Measurements from ENCODE around the gene SEC14L3. TPM values are rescaled to one million over a fixed set of nuclear protein-coding genes. Genes with fewer than 3 reads are reported as not detected.

SEC14L3 gene
- total and polyA plus RNA-seq, 2 donors (not counting 1 experiment from before 2014, with no cell fraction given), result not detected

DNA sequence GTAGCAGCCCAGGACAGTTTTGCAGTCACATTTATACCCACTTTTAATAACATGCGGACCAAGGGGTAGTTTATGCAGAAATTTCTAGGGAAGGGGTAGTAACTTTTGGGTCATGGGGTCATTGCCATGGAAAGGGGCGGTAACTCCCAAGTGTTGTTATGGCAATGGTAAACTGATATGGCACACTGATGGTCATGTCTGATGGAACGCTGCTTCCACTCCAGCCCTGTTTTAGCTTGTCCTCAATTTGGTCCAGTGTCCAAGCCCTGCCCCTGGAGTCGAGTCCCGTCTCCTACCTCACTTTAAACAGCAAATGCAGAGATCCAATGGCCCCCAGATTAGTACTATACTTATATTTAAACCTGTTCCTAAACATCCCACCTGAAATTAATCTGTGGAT lies 44.9 kb upstream of the SEC14L3 start:
- peaks cover 8% of the 10 kb centered on the region for H3K27me3 Mint-ChIP-seq
- WGBS (ENCODE audit: insufficient coverage), result 92% methylated on average over 2 of the region's 5 CpGs
- no peak overlapping the region for H3K4me3 ChIP-seq (ENCODE audit: control extremely low read depth in 1 of 5, extremely low read depth in 1 of 5, insufficient read depth in 1 of 5, low read depth in 2 of 5, low read length in 4 of 5)
- no peak overlapping the region for H3K4me2 ChIP-seq (replicated peaks; ENCODE audit: low read depth, low read length, poor library complexity, severe bottlenecking)
- no peak overlapping the region for H3K4me3 Mint-ChIP-seq
- H3K27ac Mint-ChIP-seq, result no peak overlapping the region
- DNase-seq (no peak), ATAC-seq (ENCODE audit: low read depth) (no peak)
- no peaks in the 10 kb centered on the region for H3K79me2 ChIP-seq (ENCODE audit: control insufficient read depth, insufficient read depth, low read length)
- H3K36me3 ChIP-seq (replicated peaks in 1 of 2; ENCODE audit: control extremely low read depth in 1 of 2, control insufficient read depth in 1 of 2, extremely low read depth in 1 of 2, insufficient read depth in 2 of 2, low read length in 1 of 2), result no peaks in the 10 kb centered on the region
- ChIA-PET POLR2A (no interaction called here), CTCF (no interaction called here)
- no peak overlapping the region for H2AFZ ChIP-seq (ENCODE audit: insufficient read depth, low read depth, low read length, poor library complexity, severe bottlenecking)
- no peaks in the 10 kb centered on the region for H3K4me1 ChIP-seq (ENCODE audit: control insufficient read depth in 2 of 2, insufficient read depth in 2 of 2, low read length in 2 of 2)
- H3K9me3 ChIP-seq (ENCODE audit: control extremely low read depth in 1 of 3, control insufficient read depth in 2 of 3, insufficient read depth in 1 of 3, low read length in 2 of 3), result peaks cover 0 to 5% (median 0%) of the 10 kb centered on the region in 3 donors
- H3K27me3 ChIP-seq (replicated peaks in 1 of 4; ENCODE audit: control extremely low read depth in 1 of 4, control insufficient read depth in 3 of 4, insufficient read depth in 4 of 4, low read length in 3 of 4), result no peaks in the 10 kb centered on the region
- no peaks in the 10 kb centered on the region for H4K20me1 ChIP-seq (ENCODE audit: control insufficient read depth, insufficient read depth, low read length, poor library complexity, severe bottlenecking)
- H3K4me1 Mint-ChIP-seq, result no peaks in the 10 kb centered on the region
- intact Hi-C loops (cut with micrococcal nuclease), result no loop called here
- TF ChIP-seq, protein P1, sequence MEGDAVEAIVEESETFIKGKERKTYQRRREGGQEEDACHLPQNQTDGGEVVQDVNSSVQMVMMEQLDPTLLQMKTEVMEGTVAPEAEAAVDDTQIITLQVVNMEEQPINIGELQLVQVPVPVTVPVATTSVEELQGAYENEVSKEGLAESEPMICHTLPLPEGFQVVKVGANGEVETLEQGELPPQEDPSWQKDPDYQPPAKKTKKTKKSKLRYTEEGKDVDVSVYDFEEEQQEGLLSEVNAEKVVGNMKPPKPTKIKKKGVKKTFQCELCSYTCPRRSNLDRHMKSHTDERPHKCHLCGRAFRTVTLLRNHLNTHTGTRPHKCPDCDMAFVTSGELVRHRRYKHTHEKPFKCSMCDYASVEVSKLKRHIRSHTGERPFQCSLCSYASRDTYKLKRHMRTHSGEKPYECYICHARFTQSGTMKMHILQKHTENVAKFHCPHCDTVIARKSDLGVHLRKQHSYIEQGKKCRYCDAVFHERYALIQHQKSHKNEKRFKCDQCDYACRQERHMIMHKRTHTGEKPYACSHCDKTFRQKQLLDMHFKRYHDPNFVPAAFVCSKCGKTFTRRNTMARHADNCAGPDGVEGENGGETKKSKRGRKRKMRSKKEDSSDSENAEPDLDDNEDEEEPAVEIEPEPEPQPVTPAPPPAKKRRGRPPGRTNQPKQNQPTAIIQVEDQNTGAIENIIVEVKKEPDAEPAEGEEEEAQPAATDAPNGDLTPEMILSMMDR (IDR thresholded peaks at IDR 0.05), result no peak
- no peak for TF ChIP-seq EZH2 (IDR thresholded peaks at IDR 0.05; ENCODE audit: borderline replicate concordance, insufficient read depth, low read depth, low read length, poor library complexity, severe bottlenecking)
- H3K27ac ChIP-seq (ENCODE audit: low read length in 2 of 2), result no peak overlapping the region
- no peak overlapping the region for H3K9ac ChIP-seq (ENCODE audit: low read length)
- no peaks in the 10 kb centered on the region for H3K9me3 Mint-ChIP-seq (ENCODE audit: insufficient read depth)

DNA sequence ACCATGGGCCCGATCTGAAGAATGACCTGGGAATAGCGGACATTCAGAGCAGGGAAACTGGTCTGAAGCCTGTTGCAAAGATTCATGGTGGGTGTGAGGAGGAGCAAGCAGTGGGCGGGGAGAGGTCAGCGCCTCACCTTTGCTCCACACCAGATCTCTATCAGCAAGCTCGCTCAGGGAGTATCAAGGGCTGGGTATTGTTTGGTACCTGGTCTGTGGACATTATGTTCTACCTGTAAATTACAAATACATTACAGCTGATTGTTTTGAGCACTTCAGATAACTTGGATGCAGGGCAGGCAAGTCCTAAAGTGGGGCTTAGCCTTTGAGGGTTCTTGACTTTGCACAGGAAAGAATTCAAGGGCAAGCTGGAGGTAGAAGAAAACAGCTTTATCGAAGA lies 44.5 kb upstream of the SEC14L3 start:
- peaks cover 8% of the 10 kb centered on the region for H3K27me3 Mint-ChIP-seq
- no peak overlapping the region for H3K4me2 ChIP-seq (replicated peaks; ENCODE audit: low read depth, low read length, poor library complexity, severe bottlenecking)
- DNase-seq, result no peak
- H3K27ac ChIP-seq (ENCODE audit: low read length in 2 of 2), result no peak overlapping the region
- H3K9me3 Mint-ChIP-seq (ENCODE audit: insufficient read depth), result no peaks in the 10 kb centered on the region
- no peaks in the 10 kb centered on the region for H3K79me2 ChIP-seq (ENCODE audit: control insufficient read depth, insufficient read depth, low read length)
- no peak for ATAC-seq (ENCODE audit: low read depth)
- intact Hi-C loops (cut with micrococcal nuclease), result no loop called here
- no peak for TF ChIP-seq EZH2 (IDR thresholded peaks at IDR 0.05; ENCODE audit: borderline replicate concordance, insufficient read depth, low read depth, low read length, poor library complexity, severe bottlenecking)
- TF ChIP-seq, protein P1 (IDR thresholded peaks at IDR 0.05), result no peak
- WGBS (ENCODE audit: insufficient coverage), result 88% methylated on average over 2 of the region's 6 CpGs
- CTCF ChIA-PET, result no interaction called here
- no peak overlapping the region for H3K9ac ChIP-seq (ENCODE audit: low read length)
- H3K4me3 Mint-ChIP-seq, result no peak overlapping the region
- H3K36me3 ChIP-seq (replicated peaks in 1 of 2; ENCODE audit: control extremely low read depth in 1 of 2, control insufficient read depth in 1 of 2, extremely low read depth in 1 of 2, insufficient read depth in 2 of 2, low read length in 1 of 2), result no peaks in the 10 kb centered on the region
- POLR2A ChIA-PET, result no interaction called here
- no peaks in the 10 kb centered on the region for H3K4me1 ChIP-seq (ENCODE audit: control insufficient read depth in 2 of 2, insufficient read depth in 2 of 2, low read length in 2 of 2)
- no peaks in the 10 kb centered on the region for H4K20me1 ChIP-seq (ENCODE audit: control insufficient read depth, insufficient read depth, low read length, poor library complexity, severe bottlenecking)
- H3K4me3 ChIP-seq (ENCODE audit: control extremely low read depth in 1 of 5, extremely low read depth in 1 of 5, insufficient read depth in 1 of 5, low read depth in 2 of 5, low read length in 4 of 5), result no peak overlapping the region
- H3K9me3 ChIP-seq (ENCODE audit: control extremely low read depth in 1 of 3, control insufficient read depth in 2 of 3, insufficient read depth in 1 of 3, low read length in 2 of 3), result peaks cover 0 to 10% (median 0%) of the 10 kb centered on the region in 3 donors
- no peak overlapping the region for H2AFZ ChIP-seq (ENCODE audit: insufficient read depth, low read depth, low read length, poor library complexity, severe bottlenecking)
- no peaks in the 10 kb centered on the region for H3K27me3 ChIP-seq (replicated peaks in 1 of 4; ENCODE audit: control extremely low read depth in 1 of 4, control insufficient read depth in 3 of 4, insufficient read depth in 4 of 4, low read length in 3 of 4)
- no peak overlapping the region for H3K27ac Mint-ChIP-seq
- no peaks in the 10 kb centered on the region for H3K4me1 Mint-ChIP-seq
